Osteocyte (in vitro differentiated cells): ENCODE results near the gene STUB1. TPM values are rescaled to one million over a fixed set of nuclear protein-coding genes. Genes with fewer than 3 reads are reported as not detected.

Experiments used
- DNase-seq: peaks from one replicate; pipeline ENCODE4 v3.0.0; 2021; ENCODE audit warnings: mixed read lengths; ENCODE audit not compliant: unreplicated experiment; ENCODE audit errors: extremely low spot score
- H3K27ac Mint-ChIP-seq: one replicate; pipeline ENCODE4 v1.8.0; 2021; ENCODE audit warnings: mild to moderate bottlenecking, mixed read lengths; ENCODE audit not compliant: unreplicated experiment
- H3K27me3 Mint-ChIP-seq: one replicate; pipeline ENCODE4 v1.8.0; 2021; ENCODE audit warnings: mixed read lengths; ENCODE audit not compliant: unreplicated experiment
- H3K36me3 Mint-ChIP-seq: one replicate; pipeline ENCODE4 v1.8.0; 2021; ENCODE audit warnings: mixed read lengths; ENCODE audit not compliant: unreplicated experiment
- H3K4me1 Mint-ChIP-seq: one replicate; pipeline ENCODE4 v1.8.0; 2021; ENCODE audit warnings: mixed read lengths; ENCODE audit not compliant: unreplicated experiment
- H3K4me3 Mint-ChIP-seq: one replicate; pipeline ENCODE4 v1.8.0; 2021; ENCODE audit warnings: mild to moderate bottlenecking, moderate library complexity, mixed read lengths; ENCODE audit not compliant: unreplicated experiment
- H3K9me3 Mint-ChIP-seq: one replicate; pipeline ENCODE4 v1.8.0; 2021; ENCODE audit warnings: mixed read lengths; ENCODE audit not compliant: unreplicated experiment
- total RNA-seq: library from RNA; stranded (reverse); gene quantifications from 2 replicates; pipeline ENCODE4 v1.2.1, GENCODE V29; 2021
- TF ChIP-seq, protein P1 (sequence below): fragments of 200-600 bp; sonication (generic); IDR thresholded peaks from 2 replicates; pipeline ENCODE4 v1.5.0; 2021; ENCODE audit warnings: antibody characterized with exemption, mild to moderate bottlenecking, moderate library complexity

Gene STUB1
- total RNA-seq, 1 donor from 2014 or later = 109 TPM

DNA sequence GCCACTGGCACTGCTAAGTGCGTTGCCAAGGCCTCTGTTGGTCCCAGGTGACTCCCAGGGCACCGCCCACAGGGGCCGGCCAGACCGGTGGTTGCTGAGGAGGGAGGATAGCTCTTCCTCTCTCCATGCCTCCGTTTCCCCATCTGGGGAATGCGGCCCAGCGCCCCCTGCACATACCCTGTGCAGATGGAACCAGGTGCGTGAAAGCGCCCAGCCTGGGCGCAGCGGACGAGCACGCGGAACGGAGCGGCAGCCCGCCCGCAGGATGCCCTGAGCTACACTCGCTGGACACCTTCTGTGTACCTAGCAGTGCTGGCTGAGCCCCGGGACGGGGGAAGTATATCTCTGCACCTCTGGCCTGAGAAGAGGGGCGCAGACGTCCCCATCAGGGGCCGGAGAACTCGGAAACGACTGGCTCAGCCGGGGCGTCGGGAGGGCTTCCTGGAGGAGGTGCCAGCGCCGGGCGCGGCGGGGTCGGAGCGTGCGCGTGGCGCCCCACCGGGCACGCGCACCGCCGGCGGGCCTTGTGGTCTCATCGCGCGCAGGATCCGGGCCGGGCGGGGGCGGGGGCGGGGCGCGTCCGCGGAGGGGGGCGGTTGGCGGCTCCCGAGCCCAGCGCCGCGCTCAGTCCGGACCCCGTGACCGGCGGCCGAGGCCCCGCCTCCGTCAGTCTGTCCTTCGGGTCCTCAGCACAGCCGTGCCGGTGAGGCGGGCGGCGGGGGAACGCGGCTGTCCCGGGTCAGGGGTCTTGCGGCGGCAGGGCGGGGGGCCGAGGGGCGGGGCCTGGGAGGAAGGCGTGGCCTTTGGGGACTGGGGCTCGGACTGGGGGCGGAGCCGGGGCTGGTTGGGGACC lies 46.5 kb downstream of the STUB1 start, which contains the start of the genes CCDC78 and HAGHL:
CCDC78 (minus strand) TSS at position 6 of the 853 bp plus-strand sequence. CDS start 76 bp downstream, outside the sequence.
HAGHL (plus strand) TSS at position 669 of the 853 bp plus-strand sequence. CDS start 404 bp downstream, outside the sequence.
- Mint-ChIP-seq H3K36me3 (no peaks in the 10 kb centered on the region), H3K27ac (no peak within 1 kb of the TSS), H3K27me3 (no peaks in the 10 kb centered on the region), H3K4me3 (peak within 1 kb of the TSS; percentile 66), H3K9me3 (no peaks in the 10 kb centered on the region), H3K4me1 (peaks cover 3% of the 10 kb centered on the region)
- DNase-seq = no peak
- TF ChIP-seq, protein P1, sequence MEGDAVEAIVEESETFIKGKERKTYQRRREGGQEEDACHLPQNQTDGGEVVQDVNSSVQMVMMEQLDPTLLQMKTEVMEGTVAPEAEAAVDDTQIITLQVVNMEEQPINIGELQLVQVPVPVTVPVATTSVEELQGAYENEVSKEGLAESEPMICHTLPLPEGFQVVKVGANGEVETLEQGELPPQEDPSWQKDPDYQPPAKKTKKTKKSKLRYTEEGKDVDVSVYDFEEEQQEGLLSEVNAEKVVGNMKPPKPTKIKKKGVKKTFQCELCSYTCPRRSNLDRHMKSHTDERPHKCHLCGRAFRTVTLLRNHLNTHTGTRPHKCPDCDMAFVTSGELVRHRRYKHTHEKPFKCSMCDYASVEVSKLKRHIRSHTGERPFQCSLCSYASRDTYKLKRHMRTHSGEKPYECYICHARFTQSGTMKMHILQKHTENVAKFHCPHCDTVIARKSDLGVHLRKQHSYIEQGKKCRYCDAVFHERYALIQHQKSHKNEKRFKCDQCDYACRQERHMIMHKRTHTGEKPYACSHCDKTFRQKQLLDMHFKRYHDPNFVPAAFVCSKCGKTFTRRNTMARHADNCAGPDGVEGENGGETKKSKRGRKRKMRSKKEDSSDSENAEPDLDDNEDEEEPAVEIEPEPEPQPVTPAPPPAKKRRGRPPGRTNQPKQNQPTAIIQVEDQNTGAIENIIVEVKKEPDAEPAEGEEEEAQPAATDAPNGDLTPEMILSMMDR = no peak

DNA sequence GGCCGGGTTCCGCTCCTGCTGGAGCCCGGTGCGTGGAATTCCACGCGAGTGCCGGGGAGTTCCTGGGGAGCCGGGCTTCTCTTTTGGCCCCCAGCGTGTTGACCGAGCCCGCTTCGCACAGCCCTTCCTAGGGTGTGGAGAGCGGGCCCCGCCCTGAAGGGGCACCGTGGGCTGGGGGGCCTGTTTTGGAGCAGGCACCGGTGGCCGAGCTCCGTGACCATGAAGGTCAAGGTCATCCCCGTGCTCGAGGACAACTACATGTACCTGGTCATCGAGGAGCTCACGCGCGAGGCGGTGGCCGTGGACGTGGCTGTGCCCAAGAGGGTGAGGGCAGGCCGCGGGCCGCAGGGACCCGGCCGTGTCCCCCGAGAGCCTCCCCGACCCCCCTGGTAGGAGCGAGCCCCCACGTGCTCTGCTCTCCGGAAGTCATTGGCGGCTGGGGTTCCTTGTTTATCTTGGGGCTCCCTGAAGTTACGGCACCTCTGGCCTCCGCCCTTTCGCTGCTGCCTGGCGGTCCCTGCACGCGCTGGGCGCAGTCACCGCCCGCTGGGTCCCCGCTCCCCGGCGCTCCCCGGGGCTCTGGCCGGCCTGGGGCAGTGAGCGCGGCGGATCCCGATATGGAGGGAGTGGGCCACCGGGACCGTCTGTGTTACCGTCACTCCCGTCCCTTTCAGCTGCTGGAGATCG lies 47.2 kb downstream of the STUB1 start:
- no peaks in the 10 kb centered on the region for H3K27me3 Mint-ChIP-seq
- H3K4me1 Mint-ChIP-seq = peaks cover 3% of the 10 kb centered on the region
- H3K27ac Mint-ChIP-seq = no peak overlapping the region
- H3K36me3 Mint-ChIP-seq = no peaks in the 10 kb centered on the region
- no peaks in the 10 kb centered on the region for H3K9me3 Mint-ChIP-seq
- no peak for DNase-seq
- TF ChIP-seq, protein P1 = no peak
- peak overlapping the region; percentile 52 for H3K4me3 Mint-ChIP-seq

DNA sequence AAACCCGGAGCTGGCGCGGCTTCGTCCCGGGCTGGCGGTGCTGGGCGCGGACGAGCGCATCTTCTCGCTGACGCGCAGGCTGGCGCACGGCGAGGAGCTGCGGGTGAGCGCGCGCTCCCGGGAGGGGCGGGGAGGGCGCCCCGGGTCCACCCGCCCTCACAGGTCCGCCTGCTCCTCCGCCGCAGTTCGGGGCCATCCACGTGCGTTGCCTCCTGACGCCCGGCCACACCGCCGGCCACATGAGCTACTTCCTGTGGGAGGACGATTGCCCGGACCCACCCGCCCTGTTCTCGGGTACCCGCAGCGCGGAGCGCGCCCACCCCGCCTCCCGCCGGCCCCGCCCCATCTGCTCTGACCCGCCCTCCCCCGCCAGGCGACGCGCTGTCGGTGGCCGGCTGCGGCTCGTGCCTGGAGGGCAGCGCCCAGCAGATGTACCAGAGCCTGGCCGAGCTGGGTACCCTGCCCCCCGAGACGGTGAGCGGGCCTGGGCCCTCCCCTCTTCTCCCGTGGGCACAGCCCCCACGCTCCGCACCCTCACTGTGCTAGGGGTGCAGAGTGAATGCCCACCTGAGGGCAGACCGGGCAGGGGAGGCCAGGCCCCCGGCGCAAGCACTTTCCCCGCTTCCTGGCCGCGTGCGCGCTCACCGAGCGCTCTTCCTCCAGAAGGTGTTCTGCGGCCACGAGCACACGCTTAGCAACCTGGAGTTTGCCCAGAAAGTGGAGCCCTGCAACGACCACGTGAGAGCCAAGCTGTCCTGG lies 48.1 kb downstream of the STUB1 start:
- Mint-ChIP-seq H3K27ac (no peak overlapping the region), H3K4me3 (peak overlapping the region; percentile 47), H3K36me3 (peaks cover 2% of the 10 kb centered on the region), H3K4me1 (no peaks in the 10 kb centered on the region), H3K9me3 (no peaks in the 10 kb centered on the region), H3K27me3 (no peaks in the 10 kb centered on the region)
- peak; percentile 84 for DNase-seq
- TF ChIP-seq, protein P1 = no peak

DNA sequence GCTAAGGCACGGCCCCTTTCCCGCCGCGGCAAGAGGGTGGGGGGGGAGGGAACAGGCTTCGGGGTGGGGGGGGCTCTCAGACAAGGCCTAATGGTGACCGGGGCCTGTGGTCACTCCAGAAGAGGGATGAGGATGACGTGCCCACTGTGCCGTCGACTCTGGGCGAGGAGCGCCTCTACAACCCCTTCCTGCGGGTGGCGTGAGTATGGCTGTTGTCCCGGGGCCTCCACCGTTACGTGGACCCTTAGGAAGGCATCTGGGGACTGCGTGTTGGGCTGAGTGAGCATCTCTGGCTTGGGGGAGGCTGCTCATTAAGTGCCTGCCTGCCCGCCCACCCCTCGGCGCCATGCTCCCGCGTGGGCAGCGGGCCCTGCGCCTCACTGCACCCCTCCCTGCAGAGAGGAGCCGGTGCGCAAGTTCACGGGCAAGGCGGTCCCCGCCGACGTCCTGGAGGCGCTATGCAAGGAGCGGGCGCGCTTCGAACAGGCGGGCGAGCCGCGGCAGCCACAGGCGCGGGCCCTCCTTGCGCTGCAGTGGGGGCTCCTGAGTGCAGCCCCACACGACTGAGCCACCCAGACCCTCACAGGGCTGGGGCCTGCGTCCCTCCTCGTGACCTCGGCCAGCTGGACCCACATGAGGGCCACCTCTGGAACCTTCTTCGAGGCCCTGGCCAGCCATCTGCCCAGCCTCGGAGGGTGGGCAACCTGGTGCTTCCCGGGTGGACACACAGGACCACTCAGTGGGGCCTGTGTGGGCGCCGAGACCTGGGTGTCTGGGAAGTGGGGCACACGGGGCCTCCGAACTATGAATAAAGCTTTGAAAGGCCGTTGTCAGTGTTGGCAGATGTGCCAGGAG lies 48.9 kb downstream of the STUB1 start:
- Mint-ChIP-seq H3K36me3 (peaks cover 2% of the 10 kb centered on the region), H3K27me3 (no peaks in the 10 kb centered on the region), H3K9me3 (no peaks in the 10 kb centered on the region), H3K27ac (no peak overlapping the region), H3K4me1 (no peaks in the 10 kb centered on the region), H3K4me3 (no peak overlapping the region)
- TF ChIP-seq, protein P1 = no peak
- DNase-seq = peak; percentile 84
